Stimulated activated CD4-positive, alpha-beta T cell treated with anti-CD3 and anti-CD28 coated beads, Interleukin-15, amount 100 ng/mL, for 24 hours (primary cell): ENCODE data around the gene LAMB4.

Experiments
- DNase-seq: peaks from one replicate; pipeline ENCODE4 v3.0.0-alpha.2; 2020

Gene LAMB4

DNA sequence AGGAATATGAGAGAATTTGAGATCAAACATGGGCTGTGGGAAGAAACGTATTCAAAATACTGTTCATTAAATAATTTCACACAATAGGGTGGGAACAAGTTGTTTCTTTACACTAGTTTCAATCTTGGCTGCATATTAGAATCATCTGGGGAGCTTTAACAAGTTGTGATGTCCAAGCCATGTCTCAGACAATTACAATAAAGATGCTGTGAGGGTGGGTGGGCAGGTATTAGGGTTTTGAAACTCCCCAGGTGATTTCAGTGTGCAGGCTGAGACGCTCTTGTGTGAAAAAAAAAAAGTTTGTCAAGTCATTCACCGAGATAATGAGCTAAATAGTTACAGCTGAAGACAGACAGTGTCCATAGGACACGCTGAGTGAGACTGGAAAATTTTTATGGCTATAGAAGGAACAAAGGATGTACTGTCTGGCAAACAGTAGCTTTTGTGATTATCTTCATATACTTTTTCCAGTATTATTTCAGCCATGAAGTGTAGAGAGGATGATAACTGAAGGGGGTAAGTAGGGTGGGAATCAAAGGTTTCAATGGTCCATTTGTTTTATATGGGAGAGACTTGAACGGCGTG, 12.6 kb upstream of the LAMB4 start:
- DNase-seq: no peak

DNA sequence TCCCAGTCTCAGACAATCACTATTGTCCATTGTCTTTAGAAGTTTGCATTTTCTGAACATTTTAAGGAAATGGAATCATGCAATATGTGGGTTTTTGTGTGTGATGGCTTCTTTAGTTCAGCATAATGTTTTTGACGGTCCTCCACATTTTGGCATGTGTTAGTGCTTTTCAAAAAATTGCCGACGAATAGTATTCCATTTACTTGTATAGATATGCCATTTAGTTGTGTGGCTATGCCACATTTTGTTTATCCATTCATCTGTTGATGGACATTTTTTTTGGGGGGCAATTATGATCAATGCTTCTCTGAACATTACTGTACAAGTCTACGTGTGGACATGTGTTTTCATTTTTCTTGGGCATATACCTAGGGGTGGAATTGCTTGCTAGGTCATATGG, 12.0 kb upstream of the LAMB4 start:
- DNase-seq: no peak

DNA sequence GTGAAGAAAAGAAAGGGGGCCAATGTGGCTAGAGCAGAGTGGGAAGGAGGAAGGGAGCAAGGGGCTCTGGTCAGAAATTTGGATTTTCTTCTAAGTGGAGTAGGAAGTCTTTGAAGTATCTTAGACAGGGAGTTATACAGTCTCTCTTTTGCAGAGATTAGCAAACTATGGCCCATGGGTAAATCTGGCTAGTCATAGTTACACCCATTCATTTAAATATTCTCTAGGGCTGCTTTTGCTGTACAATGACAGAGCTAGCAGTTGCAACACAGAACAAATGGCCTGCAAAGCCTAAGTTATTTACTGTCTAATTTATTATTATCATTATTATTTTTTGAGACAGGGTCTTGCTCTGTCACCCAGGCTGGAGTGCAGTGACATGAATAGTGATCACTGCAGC, 10.5 kb upstream of the LAMB4 start:
- DNase-seq: no peak

- no peak for DNase-seq
Observed at GRCh38 chr7:108138911-108139310, 8.8 kb upstream of the LAMB4 start.

GRCh38 chr7:108137993-108138392, 7.8 kb upstream of the LAMB4 start:
- no peak for DNase-seq

DNA sequence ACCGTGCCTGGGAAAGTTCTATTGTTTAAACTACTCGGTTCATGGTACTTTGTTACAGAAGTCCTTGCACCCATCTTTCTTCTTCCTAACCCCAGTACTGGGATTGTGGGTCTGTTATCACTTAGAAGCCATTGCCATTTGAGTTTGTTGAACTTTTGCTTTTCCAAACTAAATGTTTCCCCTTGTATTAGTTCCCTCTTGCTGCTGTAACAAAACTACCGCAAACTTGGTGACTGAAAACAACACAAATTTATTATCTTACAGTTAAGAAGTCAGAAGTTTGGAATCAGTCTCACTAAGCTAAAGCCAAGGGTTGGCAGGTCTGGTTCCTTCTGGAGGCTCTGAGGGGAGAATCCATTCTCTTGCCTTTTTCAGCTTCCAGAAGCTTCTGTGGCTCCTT, 6.9 kb upstream of the LAMB4 start:
- no peak for DNase-seq

DNA sequence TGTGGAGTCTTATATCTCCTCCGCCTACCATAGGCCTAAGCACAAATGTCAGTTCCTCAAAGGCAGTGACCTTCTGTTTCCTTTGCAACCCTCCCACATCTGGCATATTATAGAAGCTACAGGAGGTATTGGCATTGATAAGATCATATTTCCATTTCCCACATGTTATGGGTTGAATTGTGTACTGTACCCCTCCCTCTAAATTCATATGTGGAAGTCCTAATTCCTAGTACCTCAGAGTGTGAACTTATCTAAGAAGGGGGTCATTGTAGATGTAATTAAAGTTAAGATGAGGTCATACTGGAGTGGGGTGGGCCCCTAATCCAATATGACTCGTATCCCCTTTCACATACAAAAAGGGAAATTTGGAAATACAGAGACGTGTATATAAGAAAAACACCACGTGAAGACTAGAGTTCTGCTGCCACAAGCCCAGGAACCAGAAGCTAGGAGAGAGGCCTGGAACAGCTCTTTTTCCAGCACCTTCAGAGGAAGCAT, 6.1 kb upstream of the LAMB4 start:
- no peak for DNase-seq

DNA sequence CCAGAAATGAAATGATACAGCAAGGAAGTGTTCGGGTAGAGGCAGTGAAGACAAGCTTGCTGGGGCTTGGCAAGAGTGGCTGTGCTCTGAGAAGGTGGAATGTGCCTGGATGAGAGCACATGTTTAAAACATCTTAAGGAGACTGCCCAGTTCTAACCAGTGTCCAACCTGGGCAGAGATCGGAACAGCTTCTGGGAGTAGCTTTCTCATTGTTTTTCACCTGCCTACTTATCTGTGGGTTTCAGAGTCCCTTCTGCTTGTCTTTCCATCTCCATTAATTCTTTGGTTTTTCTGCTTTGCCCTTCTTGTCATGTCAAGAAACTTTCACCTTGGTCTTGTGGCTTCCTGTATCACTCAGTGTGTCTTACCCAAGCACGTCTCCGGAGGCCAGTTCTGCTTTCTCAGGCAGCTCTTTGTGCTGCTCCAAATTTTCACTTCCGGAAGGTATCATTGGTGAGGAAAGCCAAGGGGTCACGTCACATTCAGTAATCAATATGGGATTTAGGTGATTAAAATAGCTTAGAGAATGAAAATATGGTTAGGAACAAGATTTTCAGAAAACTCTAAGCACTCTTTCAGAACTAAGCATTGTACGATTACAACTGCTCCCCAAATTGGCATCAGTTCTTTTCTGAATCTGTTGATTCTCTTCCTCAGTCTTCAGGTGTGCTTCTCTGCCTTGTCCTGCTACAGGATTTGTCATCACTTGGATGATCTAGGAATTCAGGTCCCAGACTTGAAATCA, 5.5 kb upstream of the LAMB4 start:
- peak; percentile 62 for DNase-seq

DNA sequence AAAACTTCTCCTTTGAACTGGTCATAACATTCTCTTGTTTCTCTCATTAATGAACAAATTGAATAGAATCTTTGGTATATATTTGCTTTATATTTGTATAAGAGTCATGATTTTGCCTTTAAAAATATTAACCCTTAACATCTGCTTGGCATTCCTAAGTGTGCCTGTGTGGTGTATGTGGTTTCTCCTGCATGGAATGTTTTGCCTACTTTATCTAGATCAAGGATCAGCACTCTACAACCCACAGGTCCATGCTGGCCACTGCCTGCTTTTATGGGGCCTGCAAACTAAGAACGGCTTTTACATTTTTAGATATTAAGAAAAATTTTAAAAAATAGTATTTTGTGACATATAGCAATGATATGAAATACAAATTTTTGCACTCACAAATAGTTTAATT, 4.3 kb upstream of the LAMB4 start:
- no peak for DNase-seq

DNA sequence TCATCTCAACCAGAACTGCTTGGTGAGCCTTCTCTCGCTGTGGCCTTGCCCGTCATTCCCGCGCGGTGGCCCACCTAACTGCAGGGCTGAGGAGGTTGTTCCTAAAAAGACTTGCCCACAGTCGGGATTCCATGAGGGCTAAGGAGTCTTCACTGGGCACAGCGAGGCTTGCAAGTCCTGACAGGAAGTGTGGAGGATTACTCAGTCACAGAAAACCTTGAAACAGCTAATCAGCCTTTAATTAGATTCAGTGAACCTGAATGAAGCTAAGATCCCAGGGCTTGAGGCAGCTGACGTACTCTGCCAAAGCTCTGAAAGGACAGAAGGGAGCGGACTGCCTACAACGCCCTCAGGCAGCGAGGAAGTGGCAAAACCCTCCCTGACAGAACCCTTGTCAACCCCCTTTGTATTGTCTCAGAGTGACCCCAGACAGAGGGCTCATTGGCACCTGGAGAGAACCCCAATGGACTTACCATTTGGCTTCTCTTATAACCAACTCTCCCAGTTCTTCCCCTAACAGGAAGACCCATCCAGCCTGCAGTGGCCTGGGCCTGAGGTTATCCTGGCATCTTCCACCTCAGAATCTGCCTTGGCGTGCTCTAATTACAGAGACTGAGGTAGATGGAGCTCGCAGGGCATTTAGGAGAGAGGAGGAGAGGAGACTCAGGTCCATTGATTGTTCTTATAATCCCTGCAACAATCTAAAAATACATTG, 2.5 kb upstream of the LAMB4 start:
- no peak for DNase-seq

- DNase-seq: no peak
Observed at GRCh38 chr7:108129018-108129965, 869 bp downstream of the LAMB4 start.

DNA sequence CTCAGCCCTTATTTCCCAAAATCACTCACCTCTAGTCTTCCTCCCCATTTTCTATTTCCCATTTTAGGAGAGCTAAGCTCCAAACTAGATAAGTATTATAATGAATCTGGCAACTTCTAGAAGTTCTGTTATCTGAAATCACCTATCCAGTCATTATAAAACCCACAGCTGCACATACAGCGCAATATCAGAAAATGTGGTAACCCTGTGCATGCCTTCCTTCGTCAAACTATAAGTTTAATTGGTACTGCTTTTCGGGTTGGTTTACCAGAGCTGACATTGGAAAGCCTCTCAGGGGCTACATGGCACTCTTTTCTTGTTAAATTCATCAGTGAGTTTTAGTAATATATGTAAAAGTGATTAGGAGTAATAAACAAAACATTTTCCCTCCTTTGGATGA, 1.6 kb downstream of the LAMB4 start:
- no peak for DNase-seq

- DNase-seq: no peak
Observed at GRCh38 chr7:108127461-108127860, 2.7 kb downstream of the LAMB4 start.

GRCh38 chr7:108124820-108125219, 5.3 kb downstream of the LAMB4 start:
- no peak for DNase-seq

DNA sequence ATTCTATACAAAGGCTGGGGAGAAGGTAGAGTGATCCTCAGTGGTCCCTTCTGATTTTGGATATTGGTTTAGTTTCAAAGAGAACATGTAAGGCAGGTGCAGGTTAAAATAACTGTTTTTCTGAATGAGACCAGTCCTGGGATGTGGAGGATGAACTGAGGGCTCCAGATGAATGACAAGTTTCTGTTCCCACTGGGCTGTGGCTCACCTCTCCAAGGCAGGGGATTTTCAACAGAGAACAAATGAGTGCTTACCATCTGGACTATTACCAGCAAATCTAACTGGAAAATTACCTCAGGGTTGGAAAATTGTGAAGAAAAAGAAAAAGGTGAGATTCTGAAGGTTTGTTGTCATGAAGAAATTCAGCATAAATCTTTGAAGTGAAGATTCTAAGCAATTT, 8.0 kb downstream of the LAMB4 start:
- no peak for DNase-seq

GRCh38 chr7:108120933-108121332, 9.2 kb downstream of the LAMB4 start:
- DNase-seq: no peak

- no peak for DNase-seq
Observed at GRCh38 chr7:108120196-108120595, 10.0 kb downstream of the LAMB4 start.

- DNase-seq: no peak
Observed at GRCh38 chr7:108118959-108119358, 11.2 kb downstream of the LAMB4 start.

DNA sequence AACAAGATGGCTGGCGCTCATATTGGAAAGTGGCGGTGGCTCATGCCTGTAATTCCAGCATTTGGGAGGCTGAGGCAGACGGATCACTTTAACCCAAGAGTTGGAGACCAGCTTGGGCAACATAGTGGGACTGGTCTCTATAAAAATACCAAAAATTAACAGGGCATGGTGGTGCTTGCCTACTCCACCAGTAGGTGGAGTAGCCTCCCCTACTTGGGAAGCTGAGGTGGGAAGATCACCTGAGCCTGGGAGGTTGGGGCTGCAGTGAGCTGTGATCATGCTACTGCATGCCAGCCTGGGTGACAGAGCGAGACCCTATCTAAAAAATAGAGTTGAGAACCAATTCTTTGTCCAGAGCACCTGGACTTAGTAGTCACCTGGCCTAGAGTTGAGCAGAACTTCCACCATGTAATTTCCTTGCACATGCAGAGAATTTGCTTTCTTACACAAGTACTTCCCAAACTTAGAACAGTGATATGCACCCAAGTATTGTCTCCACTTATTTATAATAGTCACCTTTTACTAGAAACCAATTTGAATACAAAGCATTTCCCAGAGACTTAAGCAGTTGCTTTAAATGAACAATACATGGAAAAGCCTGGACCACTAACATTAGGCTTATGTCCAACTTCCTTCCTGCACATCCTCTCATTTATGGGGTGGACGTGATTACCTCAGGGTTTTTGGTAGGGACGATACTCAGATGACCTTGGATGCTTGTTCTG, 15.9 kb downstream of the LAMB4 start:
- DNase-seq: peak; percentile 13

- DNase-seq: no peak
Observed at GRCh38 chr7:108112683-108113082, 17.5 kb downstream of the LAMB4 start.

- DNase-seq: peak; percentile 4
Observed at GRCh38 chr7:108109221-108109908, 20.8 kb downstream of the LAMB4 start.

DNA sequence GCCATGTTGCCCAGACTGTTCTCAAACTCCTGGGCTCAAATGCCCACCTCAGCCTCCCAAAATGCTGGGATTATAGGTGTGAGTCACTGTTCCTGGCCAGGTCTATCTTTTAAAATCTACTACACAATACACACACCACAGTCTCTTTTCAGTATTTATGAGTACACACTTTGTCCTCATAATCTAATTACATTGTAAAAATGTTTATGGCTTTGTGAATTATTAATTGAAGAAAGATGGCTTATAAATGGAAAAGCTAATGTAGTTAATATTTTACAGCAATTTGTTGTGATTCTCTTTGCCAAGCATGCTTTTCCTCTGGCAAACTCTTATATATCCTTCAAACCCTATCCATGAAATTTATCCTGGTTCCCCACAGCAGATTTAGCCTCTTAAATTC, 22.0 kb downstream of the LAMB4 start:
- no peak for DNase-seq
